Stimulated activated CD4-positive, alpha-beta T cell treated with anti-CD3 and anti-CD28 coated beads, Interleukin-4, amount 100 ng/mL, for 1 hour (primary cell): Measurements from ENCODE around the gene PSTPIP2.
"Not testable (repeated sequence)": the region's sequence is repeated elsewhere in the genome, so short reads cannot be mapped to it uniquely, and the experiment has no call there.

Experiments used
- DNase-seq: peaks from one replicate; pipeline ENCODE4 v3.0.0-alpha.2; 2020

Gene PSTPIP2

DNA sequence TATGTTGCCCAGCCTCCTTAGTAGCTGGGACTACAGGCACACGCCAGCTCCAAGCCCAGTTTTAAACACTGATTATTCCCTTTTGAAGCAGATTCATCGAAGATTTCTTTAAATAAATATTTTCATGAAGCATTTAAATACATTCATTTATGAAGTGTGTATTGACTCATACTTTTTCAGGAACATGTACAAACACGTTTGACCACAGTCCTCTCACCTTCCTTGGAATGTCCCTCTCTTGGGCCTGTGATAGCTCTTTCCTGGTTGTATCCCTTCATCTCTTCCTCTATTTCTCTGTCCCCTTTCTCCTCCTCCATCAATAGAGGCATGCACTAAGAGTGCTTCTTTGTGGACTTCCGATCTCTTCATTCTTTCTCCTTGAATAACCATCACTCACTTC is 2.5 kb downstream of the PSTPIP2 start:
- no peak for DNase-seq

DNA sequence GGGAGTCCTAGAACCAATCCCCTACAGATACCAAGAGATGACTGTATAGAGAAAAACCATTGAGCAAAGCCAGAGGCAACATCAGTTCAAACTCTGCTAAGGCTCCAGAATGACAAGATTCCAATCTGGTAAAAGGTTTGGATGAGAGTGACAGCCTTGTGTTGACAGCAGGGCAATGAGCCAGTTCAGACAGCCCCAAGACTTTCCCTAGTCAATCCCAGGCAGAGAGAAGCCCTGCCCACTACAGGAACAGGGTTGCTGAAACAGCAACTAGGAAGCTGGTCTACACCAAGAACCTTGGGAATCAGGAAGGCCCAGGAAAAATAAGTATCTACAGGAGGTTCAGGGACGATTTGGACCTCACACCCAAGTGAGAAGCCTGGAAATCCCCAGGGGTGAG is 3.3 kb downstream of the PSTPIP2 start:
- DNase-seq = no peak

DNA sequence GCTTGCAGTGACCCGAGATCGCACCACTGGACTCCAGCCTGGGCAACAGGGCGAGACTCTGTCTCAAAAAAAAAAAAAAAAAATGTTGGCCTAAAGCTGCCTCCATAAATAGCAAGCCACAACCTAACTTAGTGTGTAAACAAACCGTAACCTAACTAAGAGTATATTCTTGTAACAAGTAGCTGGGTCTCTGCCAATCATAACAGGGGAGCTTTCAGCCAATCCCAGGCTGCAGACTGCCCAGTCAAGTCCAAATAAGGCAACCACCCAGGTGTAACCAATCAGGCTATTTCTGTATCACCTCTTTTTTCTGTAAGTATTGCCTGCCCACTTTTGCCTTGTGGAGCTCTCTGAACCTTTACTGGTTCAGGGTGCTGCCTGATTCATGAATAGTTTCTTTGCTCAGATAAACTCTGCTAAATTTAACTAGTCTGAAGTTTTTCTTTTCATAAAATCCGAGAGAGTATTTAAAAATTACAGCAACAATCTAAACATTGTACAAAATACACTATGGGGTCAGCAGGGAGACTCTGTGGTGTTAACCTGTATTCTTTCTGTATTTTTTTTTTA is 4.5 kb downstream of the PSTPIP2 start:
- DNase-seq = no peak

DNA sequence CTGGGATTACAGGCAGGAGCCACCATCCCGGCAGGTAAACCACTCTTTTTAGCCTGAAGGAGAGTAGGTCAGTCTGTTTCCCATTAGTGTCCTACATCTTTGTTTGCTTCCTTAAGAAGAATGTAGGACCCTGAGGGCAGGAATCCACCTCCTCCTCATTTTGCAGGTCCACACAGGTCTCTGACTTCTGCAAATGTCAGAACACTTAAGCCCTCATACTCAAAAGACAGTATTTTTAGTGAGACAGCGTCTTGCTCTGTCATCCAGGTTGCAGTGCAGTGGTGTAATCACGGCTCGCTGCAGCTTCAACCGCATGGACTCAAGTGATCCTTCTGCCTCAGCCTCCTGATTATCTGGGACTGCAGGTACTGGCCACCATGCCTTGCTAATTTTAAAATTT is 9.3 kb downstream of the PSTPIP2 start:
- no peak for DNase-seq

DNA sequence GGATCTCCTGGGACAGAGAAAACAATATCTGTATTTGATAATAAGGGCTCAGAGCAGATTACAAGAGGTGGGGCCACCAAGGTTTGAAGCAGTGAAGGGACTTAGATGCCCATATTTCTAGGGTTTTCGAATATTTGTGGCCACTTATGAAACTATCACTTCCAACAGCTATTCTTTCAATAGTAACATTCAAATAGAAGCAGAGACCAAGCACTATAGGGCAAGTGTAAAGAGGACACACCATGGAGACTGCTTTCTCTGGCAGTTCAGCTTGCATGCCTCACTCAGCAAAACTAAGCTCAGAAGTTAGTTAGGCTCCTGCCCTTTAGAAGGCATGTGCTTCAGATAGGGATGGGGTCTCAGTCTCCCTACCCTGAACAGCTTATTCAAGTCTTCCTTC is 10.3 kb downstream of the PSTPIP2 start:
- no peak for DNase-seq

DNA sequence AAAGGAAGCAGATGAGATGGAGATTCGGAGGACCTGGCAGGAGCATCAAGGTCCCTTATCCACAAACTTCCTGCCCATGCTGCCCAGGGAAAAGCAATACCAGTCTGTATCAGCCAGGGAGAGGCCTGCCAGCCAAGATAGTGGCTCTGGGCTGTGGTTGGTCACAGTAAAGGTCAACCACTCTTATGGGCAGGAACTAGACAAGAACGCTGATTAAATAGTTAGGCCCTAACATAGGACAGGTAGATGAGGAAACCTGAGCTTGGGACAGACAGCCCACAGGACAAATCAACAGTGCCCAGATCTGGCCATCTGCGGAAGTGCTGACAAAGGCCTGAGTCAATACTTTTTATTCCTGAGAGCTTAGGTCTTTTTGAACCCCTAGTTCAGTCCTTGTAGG is 10.7 kb downstream of the PSTPIP2 start:
- DNase-seq = no peak

DNA sequence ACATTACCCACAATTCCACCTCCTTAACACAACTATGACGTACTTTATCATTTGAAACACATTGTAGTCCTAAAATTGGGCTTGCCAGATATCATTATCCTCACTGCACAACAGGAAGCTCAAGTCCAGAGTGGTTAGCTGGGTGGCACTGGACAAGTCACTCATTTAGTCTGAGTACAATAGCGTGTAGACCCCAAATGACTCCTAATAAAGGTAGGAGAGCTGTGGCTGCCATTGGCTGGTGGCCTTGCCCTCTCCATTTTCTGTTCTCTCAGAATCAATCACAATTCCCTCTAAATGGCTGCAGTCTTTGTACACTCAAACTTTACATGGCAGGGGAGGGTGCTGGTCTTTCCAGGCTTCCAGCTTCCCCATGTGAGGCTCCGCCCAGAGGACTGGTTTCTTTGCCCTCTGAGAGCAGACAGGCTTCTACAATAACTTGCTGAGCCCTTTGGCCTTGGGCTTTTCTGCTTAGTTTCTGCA is 11.7 kb downstream of the PSTPIP2 start:
- DNase-seq = no peak

DNA sequence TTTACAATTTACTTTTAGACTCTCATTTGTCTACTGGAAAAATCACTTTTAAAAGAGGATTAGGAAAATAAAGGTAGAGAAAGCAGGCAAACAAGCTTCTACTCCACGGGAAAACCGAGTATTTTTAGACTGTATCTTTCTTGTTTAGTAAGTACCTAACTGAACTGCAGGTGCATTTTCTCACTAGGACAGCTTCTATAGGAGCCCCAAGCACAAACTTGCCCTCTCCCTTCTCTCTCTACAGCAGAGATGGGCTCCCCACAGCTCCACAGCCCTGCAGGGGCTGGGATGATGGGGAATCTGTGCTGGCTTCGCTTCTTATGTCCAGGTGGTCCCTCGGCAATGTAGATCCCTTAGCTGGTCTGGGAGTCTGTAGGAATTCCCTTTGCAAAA is 16.2 kb downstream of the PSTPIP2 start:
- DNase-seq = no peak

DNA sequence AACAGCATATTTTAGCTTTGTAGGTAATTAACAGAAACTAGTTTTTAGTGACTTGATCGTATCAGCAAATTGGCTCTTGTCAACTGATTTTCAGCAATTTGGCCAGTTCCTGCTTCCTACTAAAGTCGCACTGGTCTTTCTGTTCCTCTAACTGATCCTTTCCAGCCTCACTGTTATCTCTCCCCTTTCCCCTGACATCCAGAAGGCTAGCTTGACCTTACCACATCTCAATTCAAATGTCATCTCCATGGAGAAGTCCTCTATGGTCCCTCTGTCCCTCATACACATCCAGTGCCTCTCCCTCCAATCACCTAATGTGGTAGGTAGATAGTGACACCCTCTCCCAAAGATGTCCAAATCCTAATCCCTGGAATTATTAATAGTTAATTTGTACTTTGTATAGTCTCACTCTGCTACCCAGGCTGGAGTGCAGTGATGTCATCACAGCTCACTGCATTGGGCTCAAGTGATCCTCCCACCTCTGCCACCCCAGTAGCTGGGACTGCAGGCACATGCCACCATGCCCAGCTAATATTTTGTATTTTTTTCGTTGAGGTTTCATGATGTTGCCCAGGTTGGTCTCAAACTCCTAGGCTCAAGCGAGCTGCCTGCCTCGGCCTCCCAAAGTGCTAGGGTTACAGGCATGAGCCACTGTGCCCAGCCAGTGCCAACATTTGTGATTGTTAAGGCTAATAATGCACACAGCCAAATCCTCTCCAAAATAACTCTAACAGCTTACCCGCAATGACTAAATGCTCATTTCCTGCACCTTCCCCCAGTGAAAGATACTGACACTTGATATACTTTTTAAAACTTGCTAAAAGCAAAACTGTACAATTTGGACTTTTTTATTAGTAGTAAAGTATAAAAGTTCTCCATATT is 16.9 kb downstream of the PSTPIP2 start:
- DNase-seq = no peak

DNA sequence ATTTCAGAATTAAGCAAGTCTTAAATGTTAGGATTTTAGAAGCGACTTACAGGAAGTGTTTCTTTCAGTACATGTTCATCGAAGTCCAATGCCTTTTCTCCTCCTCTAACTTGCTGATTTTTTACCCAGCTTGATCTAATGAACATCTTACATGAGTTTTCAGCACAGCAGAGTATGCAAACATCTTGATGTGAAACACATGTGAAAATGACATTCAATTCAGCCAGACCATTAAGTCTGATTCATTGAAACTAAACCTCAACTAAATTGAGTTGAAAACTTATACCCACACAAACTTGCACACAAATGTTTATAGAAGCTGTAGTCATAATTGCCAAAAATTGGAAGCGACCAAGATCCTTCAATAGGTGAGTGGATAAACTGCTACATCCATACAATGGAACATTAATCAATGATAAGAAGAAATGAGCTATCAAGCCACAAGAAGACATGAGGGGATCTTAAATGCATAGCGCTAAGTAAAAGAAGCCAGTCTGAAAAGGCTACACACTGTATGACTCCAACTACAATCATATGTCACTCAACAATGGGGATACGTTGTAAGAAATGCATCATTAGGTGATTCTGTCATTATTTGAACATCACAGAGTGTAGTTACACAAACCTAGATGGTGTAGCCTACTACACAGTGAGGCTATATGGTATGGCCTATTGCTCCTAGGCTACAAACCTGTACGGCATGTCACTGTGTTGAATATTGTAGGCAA is 18.5 kb downstream of the PSTPIP2 start:
- DNase-seq = no peak

DNA sequence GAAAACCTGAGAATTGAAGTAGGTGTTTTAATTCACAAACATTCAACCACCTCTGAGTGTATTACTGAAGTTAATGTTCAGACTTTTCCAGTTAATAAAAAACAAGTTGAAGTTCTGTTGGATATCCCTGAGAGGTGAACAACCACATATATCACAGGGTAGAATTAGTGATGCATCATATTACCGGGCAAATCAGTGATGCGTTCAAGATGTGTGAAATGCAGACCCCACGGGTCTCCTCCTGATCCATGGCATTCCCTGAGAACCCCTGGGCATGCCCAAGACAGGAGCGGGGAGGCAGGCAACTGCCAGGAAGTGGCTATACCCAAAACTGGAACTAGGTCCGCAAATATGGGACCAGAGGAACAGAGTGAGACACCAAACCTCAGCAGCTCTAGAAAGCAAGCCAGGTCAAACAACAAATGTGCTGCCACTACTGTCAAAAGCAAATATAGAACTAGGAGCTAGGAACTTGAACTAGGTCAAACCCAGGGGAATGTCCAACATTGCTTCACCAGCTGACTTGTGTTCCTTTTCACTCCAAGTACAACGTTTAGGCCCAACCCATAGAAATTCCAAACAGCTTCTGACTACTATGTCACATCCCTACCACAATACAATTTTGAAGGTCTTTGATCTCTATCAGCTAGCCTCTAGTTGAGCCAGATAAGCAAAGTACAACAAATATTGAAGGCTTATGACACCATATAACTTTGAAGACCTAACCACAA is 20.2 kb downstream of the PSTPIP2 start:
- no peak for DNase-seq

DNA sequence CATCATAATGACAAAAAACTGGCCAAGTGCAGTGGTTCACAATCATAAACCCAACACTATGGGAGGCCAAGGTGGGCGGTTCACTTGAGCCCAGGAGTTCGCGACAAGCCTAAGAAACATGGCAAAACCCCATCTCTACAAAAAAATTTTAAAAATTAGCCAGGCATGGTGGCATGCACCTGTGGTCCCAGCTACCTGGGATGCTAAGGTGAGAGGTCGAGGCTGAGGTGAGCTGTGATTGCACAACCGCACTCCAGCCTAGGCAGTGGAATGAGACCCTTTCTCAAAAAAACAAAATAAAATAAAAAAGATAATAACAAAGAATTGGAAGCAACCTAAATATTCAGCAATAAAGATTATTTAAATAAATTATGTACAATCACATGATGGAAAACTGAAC is 21.8 kb downstream of the PSTPIP2 start:
- DNase-seq = no peak

DNA sequence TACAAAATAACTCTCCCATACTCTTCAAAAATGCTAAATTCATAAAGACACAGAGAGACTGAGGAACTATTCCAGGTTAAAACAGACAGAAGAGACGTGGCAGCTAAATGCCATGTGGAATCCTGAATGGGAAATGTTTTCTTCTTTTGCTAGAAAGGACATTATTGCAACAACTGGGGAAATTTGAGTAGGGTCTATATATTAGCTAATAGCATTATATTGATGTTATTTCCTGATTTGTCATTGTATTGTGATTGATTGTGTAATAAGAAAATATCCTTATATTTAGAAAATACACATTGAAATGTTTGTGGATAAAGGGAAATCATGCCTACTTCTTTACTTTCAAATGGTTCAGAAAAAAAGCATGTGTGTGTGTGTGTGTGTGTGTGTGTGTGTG is 23.4 kb downstream of the PSTPIP2 start:
- no peak for DNase-seq

DNA sequence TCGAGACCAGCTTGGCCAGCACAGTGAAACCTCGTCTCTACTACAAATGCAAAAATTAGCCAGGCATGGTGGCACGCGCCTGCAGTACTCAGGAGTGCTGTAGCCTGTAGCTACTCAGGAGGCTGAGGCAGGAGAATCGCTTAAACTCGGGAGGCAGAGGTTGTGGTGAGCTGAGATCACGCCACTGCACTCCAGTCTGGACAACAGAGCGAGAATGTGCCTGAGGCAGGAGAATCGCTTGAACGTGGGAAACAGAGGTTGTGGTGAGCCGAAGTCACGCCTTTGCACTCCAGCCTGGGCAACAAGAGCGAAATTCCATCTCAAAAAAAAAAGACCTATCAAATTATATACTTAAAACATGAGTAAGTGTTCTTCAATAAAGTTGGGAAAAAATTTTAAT is 24.7 kb downstream of the PSTPIP2 start:
- DNase-seq = not testable (repeated sequence)

DNA sequence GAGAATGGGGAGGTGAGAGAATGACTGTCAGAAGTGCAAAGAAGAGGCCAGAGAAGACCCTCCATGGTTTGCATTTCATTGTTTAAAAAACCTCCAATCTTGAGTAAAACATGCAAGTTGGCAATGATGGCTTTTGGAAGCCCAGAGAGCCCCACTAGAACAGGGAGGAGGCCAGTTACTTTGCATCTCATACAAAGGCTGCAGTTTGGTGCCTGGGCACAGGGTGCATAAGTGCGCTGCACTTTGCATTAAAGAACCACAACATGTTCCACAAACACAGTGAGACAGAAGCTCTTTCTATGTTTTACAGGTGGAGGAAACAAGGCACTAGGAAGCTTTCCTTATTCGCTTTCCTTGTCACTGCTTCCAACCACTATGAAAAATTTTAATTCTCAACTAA is 25.4 kb downstream of the PSTPIP2 start:
- no peak for DNase-seq

DNA sequence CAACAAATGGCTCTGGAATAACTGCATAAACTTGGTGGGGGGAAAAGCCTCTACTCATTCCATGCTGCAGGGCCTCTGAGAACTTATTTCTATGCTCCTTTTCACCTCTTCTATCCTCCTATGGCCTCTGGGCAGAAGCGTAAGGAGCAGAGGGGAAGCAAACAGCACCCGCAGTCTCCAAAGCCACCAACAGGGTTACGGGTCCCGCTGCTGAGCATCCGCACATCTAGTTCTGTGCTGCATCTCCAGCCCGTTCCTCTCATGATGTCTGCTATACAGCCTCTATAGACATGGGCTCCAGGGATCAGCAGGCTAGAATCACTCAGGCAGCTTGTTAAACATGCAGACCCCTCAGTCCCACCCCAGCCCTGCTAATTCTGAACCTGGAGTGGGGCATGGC is 25.9 kb downstream of the PSTPIP2 start:
- DNase-seq = no peak

DNA sequence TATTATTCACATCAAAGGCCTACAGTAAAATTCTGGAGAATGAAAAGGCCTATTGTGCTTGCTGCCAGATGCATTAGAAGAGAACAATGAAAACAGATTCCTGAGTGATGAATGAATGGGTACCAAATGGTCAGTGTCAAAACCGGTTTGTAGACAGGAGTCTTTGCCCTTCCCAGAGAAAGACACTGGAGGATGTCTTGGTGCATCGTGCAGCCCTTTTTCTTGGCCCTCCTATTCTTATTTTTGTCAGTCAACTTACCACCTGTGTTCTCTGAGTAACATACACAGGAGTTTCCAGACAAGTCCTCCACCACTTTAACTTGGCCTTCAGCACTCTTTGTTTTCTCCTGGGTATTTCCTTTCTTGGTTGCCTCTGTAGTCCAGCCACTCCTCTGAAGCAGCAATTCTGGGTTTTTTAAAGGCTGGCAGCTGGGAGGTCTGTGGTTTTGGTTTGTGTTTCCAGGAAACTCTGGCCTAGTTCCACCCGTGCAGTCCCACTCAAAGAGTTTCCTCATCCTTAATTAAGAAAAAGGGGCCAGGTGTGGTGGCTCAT is 29.4 kb downstream of the PSTPIP2 start:
- DNase-seq = no peak

DNA sequence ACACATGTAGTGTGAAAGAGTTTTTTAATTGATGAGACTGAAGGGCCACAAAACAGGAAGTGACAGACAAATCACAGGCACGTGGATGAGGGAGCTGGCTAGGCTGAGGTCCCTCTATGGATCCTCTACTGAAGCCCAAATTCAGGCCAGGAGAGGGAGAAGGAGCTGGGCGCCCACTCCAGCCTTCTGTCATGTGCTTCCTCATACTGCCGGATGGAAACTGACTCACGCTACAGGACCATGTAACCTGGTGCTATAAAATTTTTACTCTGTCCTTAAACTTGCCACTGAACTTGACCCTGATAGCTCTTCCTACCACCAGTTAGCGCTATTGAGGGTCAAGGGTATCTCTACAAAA is 31.3 kb downstream of the PSTPIP2 start:
- no peak for DNase-seq

DNA sequence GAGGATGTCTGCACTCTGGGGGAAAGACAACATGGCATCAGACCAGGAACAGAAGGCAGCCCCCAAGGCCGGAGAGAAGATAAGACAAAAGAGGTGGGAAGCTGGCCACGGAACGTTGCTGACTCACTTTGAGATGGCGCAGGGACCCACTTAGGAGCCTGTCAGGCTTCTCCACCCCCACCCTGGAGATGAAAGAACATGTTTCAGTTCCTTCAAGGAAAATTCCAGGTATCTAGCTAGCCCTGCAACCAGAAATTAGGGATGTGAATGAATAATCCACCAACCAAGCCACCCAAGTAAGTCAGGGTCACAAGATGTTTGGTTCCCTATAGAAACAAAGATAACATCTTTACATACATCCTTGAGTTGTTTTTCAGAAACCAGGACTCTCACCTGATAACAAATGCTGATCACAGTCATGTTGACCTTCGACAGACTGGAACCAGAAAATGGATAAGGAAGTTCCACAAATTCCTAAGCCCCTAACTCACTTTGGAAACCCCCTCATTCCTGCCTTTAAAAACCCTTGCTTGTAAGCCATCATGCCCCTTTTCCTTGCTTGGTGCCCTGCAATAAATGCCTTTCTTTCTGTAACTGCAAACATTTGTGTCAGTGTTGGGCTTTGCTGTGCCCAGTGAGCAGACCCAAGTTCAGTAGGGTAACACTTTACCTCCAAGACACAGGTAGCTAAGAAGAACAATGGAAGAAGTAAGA is 31.9 kb downstream of the PSTPIP2 start:
- no peak for DNase-seq

DNA sequence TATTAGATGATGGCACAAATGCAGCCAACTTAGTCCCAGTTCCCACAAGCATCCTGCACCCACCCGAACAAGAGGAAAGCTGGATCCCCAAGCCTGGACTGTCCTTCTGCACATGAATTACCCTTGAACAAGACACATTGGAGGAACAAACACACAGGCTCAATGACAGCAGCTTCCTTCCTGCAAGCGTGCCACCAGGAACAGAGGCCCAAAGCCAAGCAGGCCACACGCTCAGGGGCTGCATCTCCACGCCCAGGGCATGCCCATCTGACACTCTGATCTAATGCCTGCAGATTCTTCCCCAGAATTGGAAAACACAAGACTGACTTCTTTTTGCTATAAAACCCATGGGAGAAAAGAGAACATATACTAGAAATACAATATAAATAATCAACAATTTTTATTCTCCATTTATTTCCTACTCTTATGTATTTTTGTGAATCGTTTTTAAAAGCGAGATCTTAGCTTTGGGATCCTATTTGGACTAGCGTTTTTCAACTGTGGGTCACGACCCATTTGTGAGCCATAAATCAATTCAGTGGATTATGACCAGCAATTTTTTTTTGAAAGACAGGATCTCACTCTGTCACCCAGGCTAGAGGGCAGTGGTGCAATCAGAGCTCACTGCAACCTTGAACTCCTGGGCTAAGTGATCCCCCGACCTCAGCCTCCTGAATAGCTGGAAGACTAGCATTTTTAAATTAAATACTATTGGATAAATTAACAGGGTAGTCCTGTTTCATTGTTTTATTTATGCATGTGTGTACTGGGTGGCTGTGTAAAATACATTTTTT is 34.4 kb downstream of the PSTPIP2 start:
- no peak for DNase-seq
